NCI-H2081 (cell line): ENCODE data around the gene GPR21.

Source experiments
- DNase-seq, 2 experiments: peaks; one replicate each; lab custom pipeline; 2025; lab: John Stamatoyannopoulos, UW

Gene GPR21

GRCh38 chr9:123033352-123033751 lies at the start of gene GPR21:
TSS of gene GPR21 (plus strand) at chr9:123033667. CDS start at chr9:123034567, 900 bp downstream.
- no peak for DNase-seq

GRCh38 chr9:122986010-122986409 lies 47.5 kb upstream of the GPR21 start:
- no peak for DNase-seq

GRCh38 chr9:122988141-122988540 lies 45.3 kb upstream of the GPR21 start:
- DNase-seq = no peak

- no peak for DNase-seq
Measured at GRCh38 chr9:122988920-122989621, 44.4 kb upstream of the GPR21 start.

GRCh38 chr9:122991370-122991830 lies 42.1 kb upstream of the GPR21 start:
- DNase-seq = peak in 1 of 2 experiments; percentile 21

- no peak for DNase-seq
Measured at GRCh38 chr9:122996586-122996985, 36.9 kb upstream of the GPR21 start.

GRCh38 chr9:122998448-122998847 lies 35.0 kb upstream of the GPR21 start:
- DNase-seq = no peak

GRCh38 chr9:123000371-123001068 lies 32.9 kb upstream of the GPR21 start:
- DNase-seq = no peak

- no peak for DNase-seq
Measured at GRCh38 chr9:123002754-123003153, 30.7 kb upstream of the GPR21 start.

GRCh38 chr9:123003466-123003865 lies 30.0 kb upstream of the GPR21 start:
- DNase-seq = no peak

GRCh38 chr9:123005964-123006363 lies 27.5 kb upstream of the GPR21 start:
- no peak for DNase-seq

- DNase-seq = no peak
Measured at GRCh38 chr9:123007269-123007668, 26.2 kb upstream of the GPR21 start.

- no peak for DNase-seq
Measured at GRCh38 chr9:123008909-123009308, 24.6 kb upstream of the GPR21 start.

GRCh38 chr9:123011380-123011779 lies 22.1 kb upstream of the GPR21 start:
- no peak for DNase-seq

GRCh38 chr9:123011878-123012528 lies 21.5 kb upstream of the GPR21 start:
- no peak for DNase-seq

GRCh38 chr9:123016631-123017030 lies 16.8 kb upstream of the GPR21 start:
- no peak for DNase-seq

GRCh38 chr9:123020796-123021195 lies 12.7 kb upstream of the GPR21 start:
- no peak for DNase-seq

GRCh38 chr9:123026425-123026824 lies 7.0 kb upstream of the GPR21 start:
- DNase-seq = no peak

GRCh38 chr9:123027517-123027916 lies 6.0 kb upstream of the GPR21 start:
- no peak for DNase-seq

GRCh38 chr9:123028136-123028535 lies 5.3 kb upstream of the GPR21 start:
- no peak for DNase-seq

GRCh38 chr9:123028973-123029372 lies 4.5 kb upstream of the GPR21 start:
- DNase-seq = no peak

GRCh38 chr9:123031963-123032362 lies 1.5 kb upstream of the GPR21 start:
- no peak for DNase-seq
